Measurements from ENCODE around the gene SH3BP1. TPM values are rescaled to one million over a fixed set of nuclear protein-coding genes. Genes with fewer than 3 reads are reported as not detected.

The SH3BP1 gene
- total RNA-seq, 2 donors from 2014 or later, result 99.0 to 103 TPM

- Mint-ChIP-seq H3K27me3 (ENCODE audit: low read depth) (no peaks in the 10 kb centered on the region), H3K36me3 (ENCODE audit: insufficient read depth in 2 of 2) (no peaks in the 10 kb centered on the region), H3K27ac (no peak overlapping the region), H3K9me3 (no peaks in the 10 kb centered on the region), H3K4me1 (ENCODE audit: low read depth) (peaks cover 63% of the 10 kb centered on the region), H3K4me3 (peak overlapping the region; percentile 58 to 70)
- ATAC-seq (replicated peaks in 1 of 2) (no peak), DNase-seq (no peak)
Measured at GRCh38 chr22:37674248-37674647, 34.8 kb downstream of the SH3BP1 start.

GRCh38 chr22:37674951-37675929 lies 35.8 kb downstream of the SH3BP1 start, which contains the start of gene LGALS1:
LGALS1 (plus strand) TSS chr22:37675636; CDS start chr22:37675703, 67 bp downstream.
- H3K27ac Mint-ChIP-seq, result peak within 1 kb of the TSS; percentile 85
- peak within 1 kb of the TSS; percentile 88 for H3K4me3 Mint-ChIP-seq
- H3K27me3 Mint-ChIP-seq (ENCODE audit: low read depth), result no peaks in the 10 kb centered on the region
- no peaks in the 10 kb centered on the region for H3K9me3 Mint-ChIP-seq
- DNase-seq (peak; percentile 78 to 80), ATAC-seq (replicated peaks in 1 of 2) (peak; percentile 54 to 65)
- H3K4me1 Mint-ChIP-seq (ENCODE audit: low read depth), result peaks cover 58% of the 10 kb centered on the region
- H3K36me3 Mint-ChIP-seq (ENCODE audit: insufficient read depth in 2 of 2), result no peaks in the 10 kb centered on the region

- peaks cover 60% of the 10 kb centered on the region for H3K4me1 Mint-ChIP-seq (ENCODE audit: low read depth)
- H3K27me3 Mint-ChIP-seq (ENCODE audit: low read depth), result no peaks in the 10 kb centered on the region
- H3K27ac Mint-ChIP-seq, result peak overlapping the region; percentile 70
- peak; percentile 21 to 34 for DNase-seq
- no peaks in the 10 kb centered on the region for H3K36me3 Mint-ChIP-seq (ENCODE audit: insufficient read depth in 2 of 2)
- H3K4me3 Mint-ChIP-seq, result peak overlapping the region; percentile 88
- ATAC-seq (replicated peaks in 1 of 2), result peak; percentile 1
- no peaks in the 10 kb centered on the region for H3K9me3 Mint-ChIP-seq
Measured at GRCh38 chr22:37675930-37676735, 36.7 kb downstream of the SH3BP1 start.

GRCh38 chr22:37676736-37677492 lies 37.4 kb downstream of the SH3BP1 start:
- peak; percentile 83 to 88 for ATAC-seq (replicated peaks in 1 of 2)
- Mint-ChIP-seq H3K9me3 (no peaks in the 10 kb centered on the region), H3K27ac (peak overlapping the region; percentile 70), H3K36me3 (ENCODE audit: insufficient read depth in 2 of 2) (no peaks in the 10 kb centered on the region), H3K4me1 (ENCODE audit: low read depth) (peaks cover 66% of the 10 kb centered on the region), H3K4me3 (peak overlapping the region; percentile 88), H3K27me3 (ENCODE audit: low read depth) (no peaks in the 10 kb centered on the region)
- peak; percentile 91 to 94 for DNase-seq

GRCh38 chr22:37677493-37677974 lies 38.1 kb downstream of the SH3BP1 start:
- peaks cover 59% of the 10 kb centered on the region for H3K4me1 Mint-ChIP-seq (ENCODE audit: low read depth)
- peak overlapping the region; percentile 88 for H3K4me3 Mint-ChIP-seq
- peak in 1 of 2 donors; percentile 25 for ATAC-seq (replicated peaks in 1 of 2)

GRCh38 chr22:37678372-37678771 lies 38.9 kb downstream of the SH3BP1 start:
- ATAC-seq (replicated peaks in 1 of 2), result no peak
- H3K9me3 Mint-ChIP-seq, result no peaks in the 10 kb centered on the region
- no peaks in the 10 kb centered on the region for H3K36me3 Mint-ChIP-seq (ENCODE audit: insufficient read depth in 2 of 2)
- no peaks in the 10 kb centered on the region for H3K27me3 Mint-ChIP-seq (ENCODE audit: low read depth)
- H3K4me1 Mint-ChIP-seq (ENCODE audit: low read depth), result peaks cover 51% of the 10 kb centered on the region
- no peak overlapping the region for H3K27ac Mint-ChIP-seq
- no peak for DNase-seq
- peak overlapping the region in 1 of 2 donors; percentile 19 for H3K4me3 Mint-ChIP-seq

More at GRCh38 chr22:37677493-37677974, 38.1 kb downstream of the SH3BP1 start:
- H3K9me3 Mint-ChIP-seq, result no peaks in the 10 kb centered on the region
- no peak for DNase-seq
- peak overlapping the region; percentile 59 for H3K27ac Mint-ChIP-seq
- H3K27me3 Mint-ChIP-seq (ENCODE audit: low read depth), result no peaks in the 10 kb centered on the region
- no peaks in the 10 kb centered on the region for H3K36me3 Mint-ChIP-seq (ENCODE audit: insufficient read depth in 2 of 2)

- ATAC-seq (replicated peaks in 1 of 2) (no peak), DNase-seq (no peak)
- H3K27me3 Mint-ChIP-seq (ENCODE audit: low read depth), result no peaks in the 10 kb centered on the region
- no peak overlapping the region for H3K4me3 Mint-ChIP-seq
- peaks cover 39% of the 10 kb centered on the region for H3K4me1 Mint-ChIP-seq (ENCODE audit: low read depth)
- H3K36me3 Mint-ChIP-seq (ENCODE audit: insufficient read depth in 2 of 2), result no peaks in the 10 kb centered on the region
- no peak overlapping the region for H3K27ac Mint-ChIP-seq
- no peaks in the 10 kb centered on the region for H3K9me3 Mint-ChIP-seq
Measured at GRCh38 chr22:37679670-37680069, 40.2 kb downstream of the SH3BP1 start.

- H3K4me3 Mint-ChIP-seq, result no peak overlapping the region
- no peaks in the 10 kb centered on the region for H3K36me3 Mint-ChIP-seq (ENCODE audit: insufficient read depth in 2 of 2)
- H3K27me3 Mint-ChIP-seq (ENCODE audit: low read depth), result no peaks in the 10 kb centered on the region
- H3K4me1 Mint-ChIP-seq (ENCODE audit: low read depth), result peaks cover 33% of the 10 kb centered on the region
- no peaks in the 10 kb centered on the region for H3K9me3 Mint-ChIP-seq
- no peak overlapping the region for H3K27ac Mint-ChIP-seq
- ATAC-seq (replicated peaks in 1 of 2) (no peak), DNase-seq (no peak)
Measured at GRCh38 chr22:37680191-37680851, 40.9 kb downstream of the SH3BP1 start.

GRCh38 chr22:37681001-37681424 lies 41.5 kb downstream of the SH3BP1 start:
- ATAC-seq (replicated peaks in 1 of 2) (no peak), DNase-seq (no peak)
- Mint-ChIP-seq H3K4me1 (ENCODE audit: low read depth) (peaks cover 30% of the 10 kb centered on the region), H3K9me3 (no peaks in the 10 kb centered on the region), H3K36me3 (ENCODE audit: insufficient read depth in 2 of 2) (no peaks in the 10 kb centered on the region), H3K27me3 (ENCODE audit: low read depth) (no peaks in the 10 kb centered on the region), H3K27ac (peak overlapping the region; percentile 55), H3K4me3 (no peak overlapping the region)

- H3K27ac Mint-ChIP-seq, result peak overlapping the region; percentile 5
- no peaks in the 10 kb centered on the region for H3K9me3 Mint-ChIP-seq
- peaks cover 29% of the 10 kb centered on the region for H3K4me1 Mint-ChIP-seq (ENCODE audit: low read depth)
- H3K27me3 Mint-ChIP-seq (ENCODE audit: low read depth), result no peaks in the 10 kb centered on the region
- no peaks in the 10 kb centered on the region for H3K36me3 Mint-ChIP-seq (ENCODE audit: insufficient read depth in 2 of 2)
- peak; percentile 82 to 83 for DNase-seq
- no peak overlapping the region for H3K4me3 Mint-ChIP-seq
- ATAC-seq (replicated peaks in 1 of 2), result peak; percentile 28 to 31
Measured at GRCh38 chr22:37681556-37682049, 42.1 kb downstream of the SH3BP1 start.

GRCh38 chr22:37684803-37685615 lies 45.5 kb downstream of the SH3BP1 start:
- Mint-ChIP-seq H3K27me3 (ENCODE audit: low read depth) (no peaks in the 10 kb centered on the region), H3K4me3 (peak overlapping the region in 1 of 2 donors; percentile 98), H3K9me3 (no peaks in the 10 kb centered on the region), H3K27ac (no peak overlapping the region), H3K36me3 (ENCODE audit: insufficient read depth in 2 of 2) (peaks cover 2 to 3% of the 10 kb centered on the region in 2 donors), H3K4me1 (ENCODE audit: low read depth) (peaks cover 37% of the 10 kb centered on the region)
- no peak for ATAC-seq (replicated peaks in 1 of 2)
- DNase-seq, result no peak

All from activated T-cell treated with anti-CD3 and anti-CD28 coated beads, Interleukin-2, amount 50 U/mL, for 72 hours (primary cell).